NCI-H1694 treated with DMSO at 0.1 percent for 48 hours (cell line): ENCODE measurements around the gene DDX21.
"Not testable (repeated sequence)": the region's sequence is repeated elsewhere in the genome, so short reads cannot be mapped to it uniquely, and the experiment has no call there.

ENCODE experiments used
- DNase-seq: peaks from one replicate; lab custom pipeline; 2025; lab: John Stamatoyannopoulos, UW

Gene DDX21

GRCh38 chr10:68955832-68956532 lies at the start of gene DDX21:
Gene DDX21, plus strand, starts transcription at chr10:68956170. Its CDS starts 56 bp downstream, at chr10:68956226.
- peak; percentile 88 for DNase-seq

GRCh38 chr10:68924593-68924992 lies 31.4 kb upstream of the DDX21 start:
- DNase-seq = no peak

DNA sequence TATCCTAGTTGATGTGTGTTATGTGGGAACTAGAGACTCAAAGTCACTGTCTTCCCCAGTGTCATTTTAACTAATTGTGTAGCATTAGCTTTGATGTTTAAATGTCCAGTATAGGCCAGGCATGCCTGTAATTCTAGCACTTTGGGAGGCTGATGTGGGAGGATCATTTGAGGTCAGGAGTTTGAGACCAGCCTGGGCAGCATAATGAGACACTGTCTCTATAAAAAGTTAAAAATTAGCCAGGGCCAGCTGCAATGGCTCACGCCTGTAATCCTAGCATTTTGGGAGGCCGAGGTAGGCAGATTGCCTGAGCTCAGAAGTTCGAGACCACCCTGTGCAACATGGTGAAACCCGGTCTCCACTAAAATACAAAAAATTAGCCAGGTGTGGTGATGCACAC lies 30.5 kb upstream of the DDX21 start:
- no peak for DNase-seq

- DNase-seq = not testable (repeated sequence)
Observed at GRCh38 chr10:68929157-68929556, 26.8 kb upstream of the DDX21 start.

DNA sequence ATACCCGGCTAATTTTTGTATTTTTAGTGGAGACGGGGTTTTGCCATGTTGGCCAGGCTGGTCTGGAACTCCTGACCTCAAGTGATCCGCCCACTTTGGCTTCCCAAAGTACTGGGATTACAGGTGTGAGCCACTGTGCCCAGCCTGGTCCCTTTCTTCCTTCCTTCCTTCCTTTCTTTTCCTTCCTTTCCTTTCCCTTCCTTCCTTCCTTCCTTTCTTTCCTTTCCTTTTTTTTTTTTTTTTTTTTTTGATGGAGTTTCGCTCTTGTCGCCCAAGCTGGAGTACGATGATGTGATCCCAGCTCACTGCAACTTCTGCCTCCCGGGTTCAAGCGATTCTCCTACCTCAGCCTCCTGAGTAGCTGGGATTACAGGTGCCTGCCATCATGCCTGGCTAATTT lies 26.1 kb upstream of the DDX21 start:
- DNase-seq = not testable (repeated sequence)

GRCh38 chr10:68932860-68933259 lies 23.1 kb upstream of the DDX21 start:
- not testable (repeated sequence) for DNase-seq

DNA sequence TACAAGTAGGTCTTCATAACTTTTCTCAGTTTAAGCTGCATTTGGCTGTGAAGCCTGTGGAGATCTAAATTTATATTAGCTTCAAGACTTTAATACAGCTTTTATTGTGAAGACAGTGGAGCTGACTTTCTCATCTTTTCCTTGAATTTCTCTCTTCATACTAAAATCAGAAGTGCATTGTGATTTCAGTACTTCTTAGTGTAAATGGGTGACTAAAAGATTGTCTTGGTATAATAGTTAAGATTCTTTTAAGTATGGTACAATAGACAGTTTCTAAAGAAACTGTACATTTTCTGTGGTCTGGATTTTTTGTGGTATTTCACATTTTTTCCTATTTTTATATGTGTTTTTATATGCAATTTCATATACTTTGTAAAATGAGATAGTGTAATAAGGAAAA lies 21.0 kb upstream of the DDX21 start:
- no peak for DNase-seq

GRCh38 chr10:68938117-68938516 lies 17.9 kb upstream of the DDX21 start:
- DNase-seq = no peak

- no peak for DNase-seq
Observed at GRCh38 chr10:68938884-68939283, 17.1 kb upstream of the DDX21 start.

GRCh38 chr10:68940917-68941316 lies 15.1 kb upstream of the DDX21 start:
- not testable (repeated sequence) for DNase-seq

- no peak for DNase-seq
Observed at GRCh38 chr10:68950598-68950997, 5.4 kb upstream of the DDX21 start.

DNA sequence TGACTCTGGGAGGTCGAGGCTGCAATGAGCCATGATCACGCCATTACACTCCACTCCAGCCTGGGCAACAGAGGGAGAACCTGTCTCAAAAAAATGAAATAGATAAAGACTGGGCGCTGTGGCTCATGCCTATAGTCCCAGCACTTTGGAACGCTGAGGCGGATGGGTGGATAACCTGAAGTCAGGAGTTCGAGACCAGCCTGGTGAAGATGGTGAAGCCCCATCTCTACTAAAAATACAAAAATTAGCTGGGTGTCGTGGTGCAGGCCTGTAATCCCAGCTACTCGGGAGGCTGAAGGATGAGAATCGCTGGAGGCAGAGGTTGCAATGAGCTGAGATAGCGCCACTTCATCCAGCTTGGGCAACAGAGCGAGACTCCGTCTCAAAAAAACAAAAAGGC lies 1.1 kb upstream of the DDX21 start:
- no peak for DNase-seq

- no peak for DNase-seq
Observed at GRCh38 chr10:68955355-68955831, 577 bp upstream of the DDX21 start.

DNA sequence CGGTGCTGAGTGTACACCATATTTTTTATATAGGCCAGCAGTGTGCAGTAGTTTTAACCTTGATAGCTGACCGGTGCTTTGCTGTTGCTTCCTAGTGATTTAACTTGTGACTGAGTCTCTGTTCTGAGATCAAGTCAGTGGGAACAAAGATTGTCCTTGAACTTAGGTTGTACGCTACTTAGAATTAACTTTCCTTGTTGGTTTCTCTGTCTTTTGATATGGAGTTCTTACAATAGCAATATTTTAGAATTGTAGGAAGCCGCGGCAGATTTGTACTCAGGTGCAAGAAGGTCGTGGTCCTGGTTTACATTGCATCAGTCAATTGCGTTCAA lies 1.3 kb downstream of the DDX21 start:
- DNase-seq = no peak

- no peak for DNase-seq
Observed at GRCh38 chr10:68957654-68958053, 1.7 kb downstream of the DDX21 start.

GRCh38 chr10:68959695-68960527 lies 3.9 kb downstream of the DDX21 start:
- DNase-seq = no peak

GRCh38 chr10:68963151-68963550 lies 7.2 kb downstream of the DDX21 start:
- DNase-seq = no peak

DNA sequence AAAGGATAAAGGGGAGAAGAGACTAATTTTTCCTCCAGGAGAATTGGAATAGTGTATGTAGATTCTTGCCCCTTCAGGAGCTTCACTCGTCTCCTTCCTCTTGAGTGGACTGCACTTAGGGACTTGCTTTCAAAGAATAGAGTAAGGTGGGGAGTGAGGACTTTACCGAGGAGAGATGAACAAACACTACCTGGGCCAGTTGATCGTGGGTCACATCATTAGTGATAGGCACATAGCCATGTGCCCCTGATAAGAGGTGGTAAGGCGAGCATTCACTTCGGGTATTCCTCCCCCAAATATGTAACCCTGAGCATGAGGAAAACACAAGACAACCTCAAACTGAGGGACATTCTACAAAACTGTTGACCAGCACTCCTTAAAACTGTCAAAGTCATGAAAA lies 18.0 kb downstream of the DDX21 start:
- DNase-seq = no peak

GRCh38 chr10:68975936-68976473 lies 20.0 kb downstream of the DDX21 start:
- not testable (repeated sequence) for DNase-seq

DNA sequence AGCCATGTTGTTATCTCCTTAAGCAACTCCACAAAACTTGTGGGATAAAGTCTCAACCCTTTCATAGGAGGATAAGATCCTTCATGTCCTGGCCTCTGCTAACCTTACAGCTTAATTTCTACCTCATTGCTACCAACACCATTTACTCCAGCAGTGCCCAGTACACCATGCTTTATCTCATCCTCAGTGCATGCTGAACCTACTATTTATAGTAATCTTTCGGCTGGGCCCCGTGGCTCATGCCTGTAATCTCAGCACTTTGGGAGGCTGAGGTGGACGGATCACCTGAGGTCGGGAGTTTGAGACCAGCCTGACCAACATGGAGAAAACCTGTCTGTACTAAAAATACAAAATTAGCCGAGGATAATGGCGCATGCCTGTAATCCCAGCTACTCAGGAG lies 23.8 kb downstream of the DDX21 start:
- not testable (repeated sequence) for DNase-seq

- no peak for DNase-seq
Observed at GRCh38 chr10:68981074-68981473, 25.1 kb downstream of the DDX21 start.

DNA sequence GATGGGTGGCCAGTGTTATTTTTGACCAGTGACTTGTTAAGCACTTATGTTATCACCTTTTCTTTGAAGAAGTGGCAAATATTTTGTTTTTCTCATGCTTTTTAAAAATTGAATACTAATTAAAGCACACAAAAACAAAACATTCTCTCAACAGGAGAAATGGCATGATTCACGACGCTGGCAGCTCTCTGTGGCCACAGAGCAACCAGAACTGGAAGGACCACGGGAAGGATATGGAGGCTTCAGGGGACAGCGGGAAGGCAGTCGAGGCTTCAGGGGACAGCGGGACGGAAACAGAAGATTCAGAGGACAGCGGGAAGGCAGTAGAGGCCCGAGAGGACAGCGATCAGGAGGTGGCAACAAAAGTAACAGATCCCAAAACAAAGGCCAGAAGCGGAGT lies 26.4 kb downstream of the DDX21 start:
- DNase-seq = no peak

- DNase-seq = no peak
Observed at GRCh38 chr10:68987611-68988010, 31.6 kb downstream of the DDX21 start.
